Karpas-422 (cell line): ENCODE measurements around the gene DMAC2. TPM values are rescaled to one million over a fixed set of nuclear protein-coding genes. Genes with fewer than 3 reads are reported as not detected.
"Not testable (repeated sequence)": the region's sequence is repeated elsewhere in the genome, so short reads cannot be mapped to it uniquely, and the experiment has no call there.

ENCODE experiments used
- DNase-seq: peaks from one replicate; pipeline ENCODE4 v3.0.0-alpha.2; 2015
- H2AFZ ChIP-seq: fragments of 200-600 bp; sonication (generic); 2 replicates; pipeline ENCODE4 v1.6.1; 2014; ENCODE audit warnings: antibody characterized with exemption, low read length, mixed read lengths
- H3K27ac ChIP-seq: fragments of 200-600 bp; sonication (generic); 2 replicates; pipeline ENCODE4 v1.5.1; 2014; ENCODE audit warnings: mild to moderate bottlenecking, low read length, moderate library complexity
- H3K27me3 ChIP-seq: fragments of 200-600 bp; sonication (generic); 2 replicates; pipeline ENCODE4 v1.6.1; 2014; ENCODE audit warnings: low read length, mixed read lengths
- H3K36me3 ChIP-seq: fragments of 200-600 bp; sonication (generic); 2 replicates; pipeline ENCODE4 v1.6.1; 2014; ENCODE audit warnings: low read length, mixed read lengths; ENCODE audit not compliant: insufficient read depth
- H3K4me1 ChIP-seq: fragments of 200-600 bp; sonication (generic); 2 replicates; pipeline ENCODE4 v1.6.1; 2014; ENCODE audit warnings: mild to moderate bottlenecking, low read length, mixed read lengths
- H3K4me2 ChIP-seq: fragments of 200-600 bp; sonication (generic); 2 replicates; pipeline ENCODE4 v1.6.1; 2014; ENCODE audit warnings: low read length, low read depth, mild to moderate bottlenecking; ENCODE audit not compliant: poor library complexity, severe bottlenecking
- H3K4me3 ChIP-seq: fragments of 200-600 bp; sonication (generic); 2 replicates; pipeline ENCODE4 v1.5.1; 2014; ENCODE audit warnings: mild to moderate bottlenecking, antibody characterized with exemption, low read length, mixed read lengths
- H3K79me2 ChIP-seq: fragments of 200-600 bp; sonication (generic); 2 replicates; pipeline ENCODE4 v1.6.1; 2014; ENCODE audit warnings: mild to moderate bottlenecking, low read length, mixed read lengths
- H3K9ac ChIP-seq: fragments of 200-600 bp; sonication (generic); 2 replicates; pipeline ENCODE4 v1.6.0; 2014; ENCODE audit warnings: low read length
- H3K9me2 ChIP-seq: fragments of 200-600 bp; sonication (generic), shearing (Covaris generic); replicated peaks from 2 replicates; pipeline ENCODE4 v1.6.0; 2014; ENCODE audit warnings: mild to moderate bottlenecking, low read length, moderate library complexity; ENCODE audit not compliant: insufficient read depth
- H3K9me3 ChIP-seq: fragments of 300-700, 200-600 bp; sonication (generic); 2 replicates; pipeline ENCODE4 v1.6.1; 2014; ENCODE audit warnings: low read length, mixed read lengths
- H4K20me1 ChIP-seq: fragments of 200-600 bp; sonication (generic); 2 replicates; pipeline ENCODE4 v1.6.1; 2014; ENCODE audit warnings: mild to moderate bottlenecking, antibody characterized with exemption, low read length, low read depth; ENCODE audit not compliant: insufficient read depth
- total RNA-seq: library from RNA; depleted of rRNA; stranded (reverse); fragments of >200 nt; shearing (Covaris generic); gene quantifications from 2 replicates; pipeline ENCODE4 v1.2.3, GENCODE V29; 2014; ENCODE audit warnings: low replicate concordance; rRNA removed

Gene DMAC2
- 25.1 and 30.3 TPM in 2 replicates for total RNA-seq

- no peaks in the 10 kb centered on the region for H4K20me1 ChIP-seq
- peak within 1 kb of the TSS; percentile 86 for H3K4me3 ChIP-seq
- H3K9me2 ChIP-seq, result no peaks in the 10 kb centered on the region
- peaks cover 27% of the 10 kb centered on the region for H3K4me1 ChIP-seq
- H3K27me3 ChIP-seq, result no peaks in the 10 kb centered on the region
- H2AFZ ChIP-seq, result peak within 1 kb of the TSS; percentile 74; the same call in 1 of the 2 replicates
- H3K4me2 ChIP-seq, result peak within 1 kb of the TSS; percentile 85
- peaks cover 18% of the 10 kb centered on the region for H3K79me2 ChIP-seq
- no peaks in the 10 kb centered on the region for H3K9me3 ChIP-seq
- peak within 1 kb of the TSS; percentile 79 for H3K9ac ChIP-seq
- no peaks in the 10 kb centered on the region for H3K36me3 ChIP-seq
- peak; percentile 99 for DNase-seq
- 0 out of 2 replicates have a peak within 1 kb of the TSS, but pooled peaks have one; percentile 41 for H3K27ac ChIP-seq
These were observed at the start of gene DMAC2 for GRCh38 chr19:41439441-41440222. TSS of gene DMAC2 (minus strand) at chr19:41439912. CDS start at chr19:41439899, 13 bp downstream.

- H3K9me3 ChIP-seq, H3K79me2 ChIP-seq, H3K4me2 ChIP-seq, H4K20me1 ChIP-seq, H3K36me3 ChIP-seq, H3K27me3 ChIP-seq, H3K9ac ChIP-seq, H3K4me3 ChIP-seq, H3K9me2 ChIP-seq, H3K4me1 ChIP-seq, H3K27ac ChIP-seq, DNase-seq, H2AFZ ChIP-seq: not testable (repeated sequence)
These were observed 47.2 kb upstream of the DMAC2 start for GRCh38 chr19:41486953-41487352.

- H3K27ac ChIP-seq, result no peak overlapping the region
- H2AFZ ChIP-seq, result no peak overlapping the region
- H3K4me2 ChIP-seq, result no peak overlapping the region
- no peak overlapping the region for H3K9ac ChIP-seq
- no peak for DNase-seq
- no peaks in the 10 kb centered on the region for H3K9me3 ChIP-seq
- H3K4me3 ChIP-seq, result no peak overlapping the region
- no peaks in the 10 kb centered on the region for H4K20me1 ChIP-seq
- H3K36me3 ChIP-seq, result no peaks in the 10 kb centered on the region
- no peaks in the 10 kb centered on the region for H3K4me1 ChIP-seq
- H3K79me2 ChIP-seq, result no peaks in the 10 kb centered on the region
- H3K27me3 ChIP-seq, result no peaks in the 10 kb centered on the region
- H3K9me2 ChIP-seq, result no peaks in the 10 kb centered on the region
These were observed 45.1 kb upstream of the DMAC2 start for GRCh38 chr19:41484822-41485221.

- Histone ChIP-seq H3K4me3 (no peak overlapping the region), H2AFZ (no peak overlapping the region), H4K20me1 (no peaks in the 10 kb centered on the region), H3K4me2 (no peak overlapping the region), H3K9ac (no peak overlapping the region), H3K9me2 (no peaks in the 10 kb centered on the region), H3K27me3 (no peaks in the 10 kb centered on the region), H3K9me3 (no peaks in the 10 kb centered on the region), H3K27ac (no peak overlapping the region), H3K4me1 (no peaks in the 10 kb centered on the region), H3K36me3 (no peaks in the 10 kb centered on the region), H3K79me2 (no peaks in the 10 kb centered on the region)
- no peak for DNase-seq
These were observed 40.6 kb upstream of the DMAC2 start for GRCh38 chr19:41480336-41480735.

GRCh38 chr19:41479757-41480191, 40.1 kb upstream of the DMAC2 start:
- Histone ChIP-seq H3K4me2 (no peak overlapping the region), H4K20me1 (no peaks in the 10 kb centered on the region), H3K27ac (no peak overlapping the region), H3K9me2 (no peaks in the 10 kb centered on the region), H3K9me3 (no peaks in the 10 kb centered on the region), H3K79me2 (no peaks in the 10 kb centered on the region), H3K9ac (no peak overlapping the region), H3K36me3 (no peaks in the 10 kb centered on the region), H3K4me3 (no peak overlapping the region), H3K4me1 (no peaks in the 10 kb centered on the region), H2AFZ (no peak overlapping the region), H3K27me3 (no peaks in the 10 kb centered on the region)
- DNase-seq, result no peak

- H4K20me1 ChIP-seq, result no peaks in the 10 kb centered on the region
- no peak overlapping the region for H3K4me2 ChIP-seq
- H3K4me3 ChIP-seq, result no peak overlapping the region
- no peak overlapping the region for H3K27ac ChIP-seq
- no peaks in the 10 kb centered on the region for H3K4me1 ChIP-seq
- no peaks in the 10 kb centered on the region for H3K9me2 ChIP-seq
- H3K9ac ChIP-seq, result no peak overlapping the region
- H2AFZ ChIP-seq, result no peak overlapping the region
- no peaks in the 10 kb centered on the region for H3K36me3 ChIP-seq
- H3K9me3 ChIP-seq, result no peaks in the 10 kb centered on the region
- no peaks in the 10 kb centered on the region for H3K27me3 ChIP-seq
- no peaks in the 10 kb centered on the region for H3K79me2 ChIP-seq
- DNase-seq, result no peak
These were observed 39.4 kb upstream of the DMAC2 start for GRCh38 chr19:41478875-41479756.

- H3K36me3 ChIP-seq, result no peaks in the 10 kb centered on the region
- H3K9ac ChIP-seq, result no peak overlapping the region
- no peak for DNase-seq
- H2AFZ ChIP-seq, result no peak overlapping the region
- no peaks in the 10 kb centered on the region for H3K4me1 ChIP-seq
- H3K27ac ChIP-seq, result no peak overlapping the region
- no peaks in the 10 kb centered on the region for H4K20me1 ChIP-seq
- no peak overlapping the region for H3K4me3 ChIP-seq
- H3K9me3 ChIP-seq, result no peaks in the 10 kb centered on the region
- H3K9me2 ChIP-seq, result no peaks in the 10 kb centered on the region
- H3K27me3 ChIP-seq, result no peaks in the 10 kb centered on the region
- H3K4me2 ChIP-seq, result no peak overlapping the region
- no peaks in the 10 kb centered on the region for H3K79me2 ChIP-seq
These were observed 38.5 kb upstream of the DMAC2 start for GRCh38 chr19:41478171-41478570.

- DNase-seq, result no peak
These were observed 36.9 kb upstream of the DMAC2 start for GRCh38 chr19:41476583-41476982.

More at GRCh38 chr19:41476583-41476982, 36.9 kb upstream of the DMAC2 start:
- Histone ChIP-seq H3K9me2 (no peaks in the 10 kb centered on the region), H3K27me3 (no peaks in the 10 kb centered on the region), H3K9ac (no peak overlapping the region), H3K36me3 (no peaks in the 10 kb centered on the region), H3K79me2 (no peaks in the 10 kb centered on the region), H3K4me1 (no peaks in the 10 kb centered on the region), H3K4me3 (no peak overlapping the region), H3K27ac (no peak overlapping the region), H3K4me2 (no peak overlapping the region), H2AFZ (no peak overlapping the region), H3K9me3 (no peaks in the 10 kb centered on the region), H4K20me1 (no peaks in the 10 kb centered on the region)
